ENCODE measurements around the gene IL16.
"Not testable (repeated sequence)": the region's sequence is repeated elsewhere in the genome, so short reads cannot be mapped to it uniquely, and the experiment has no call there.

The IL16 gene

GRCh38 chr15:81321667-81322066 is 125.0 kb downstream of the IL16 start:
- no peak for DNase-seq

GRCh38 chr15:81322676-81323253 is 126.1 kb downstream of the IL16 start:
- DNase-seq: no peak

DNA sequence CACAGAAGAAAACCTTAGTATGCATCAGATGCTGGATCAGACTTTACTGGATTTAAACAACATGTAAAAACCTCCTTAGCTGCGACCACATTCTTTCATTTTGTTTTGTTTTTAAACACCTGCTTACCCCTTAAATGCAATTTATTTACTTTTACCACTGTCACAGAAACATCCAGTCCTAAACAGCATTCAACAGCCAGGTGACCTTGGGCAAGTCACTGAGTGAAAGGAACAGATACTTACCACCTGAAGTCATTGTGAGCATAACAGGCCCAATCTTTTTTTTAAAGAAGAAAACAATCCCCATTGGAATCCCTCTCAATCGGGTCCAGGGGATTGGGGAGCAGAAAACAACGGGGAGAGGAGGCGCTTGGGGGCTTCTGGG is 126.9 kb downstream of the IL16 start:
- DNase-seq: no peak

DNA sequence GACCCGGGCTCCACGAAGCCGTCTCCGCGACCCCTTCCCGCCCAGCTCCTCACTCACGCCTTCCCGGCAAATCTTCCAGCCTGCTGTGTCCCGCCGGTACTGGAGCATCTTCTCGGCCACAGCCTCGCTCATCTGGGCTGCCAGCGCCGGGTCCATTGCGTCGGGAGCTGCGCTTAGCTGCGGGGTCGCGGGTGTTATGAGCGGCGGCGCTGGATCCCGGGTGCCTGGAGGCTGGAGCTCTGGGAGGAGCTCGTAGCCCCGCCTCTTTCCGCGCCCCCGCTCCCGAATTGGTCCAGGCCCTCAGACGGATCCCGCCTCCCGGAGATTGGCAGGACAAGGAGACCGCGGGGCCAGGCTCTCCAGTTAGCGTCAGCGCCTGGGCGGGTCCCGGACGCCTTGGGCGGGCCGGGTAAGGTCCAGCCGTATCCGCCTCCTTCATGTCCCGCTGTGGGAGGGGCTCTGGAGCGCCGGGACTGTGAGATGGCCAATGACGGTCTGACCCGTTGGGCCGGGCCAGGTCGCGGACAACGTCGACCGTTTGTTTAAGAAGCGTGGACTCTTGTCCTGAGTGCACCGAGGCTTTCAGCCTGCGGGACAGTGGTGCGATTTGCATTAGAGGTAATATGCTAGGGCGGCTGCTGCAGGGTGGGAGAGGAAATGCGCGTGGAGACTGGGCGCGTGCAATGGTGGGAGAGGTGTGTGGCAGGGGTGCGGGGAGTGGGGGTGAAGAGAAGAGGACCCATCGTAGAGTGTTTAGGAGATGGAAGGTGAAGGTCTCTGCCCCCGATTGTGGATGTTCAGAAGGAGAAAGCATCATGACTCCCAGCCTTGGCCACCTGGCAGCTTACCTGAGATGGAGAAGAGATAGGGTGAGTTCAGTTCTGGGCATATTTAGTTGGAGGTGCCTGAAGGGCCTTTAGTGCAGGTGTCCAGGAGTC is 127.5 kb downstream of the IL16 start, which contains the start of gene STARD5:
TSS of gene STARD5 (minus strand) at position 198 of the 938 bp plus-strand sequence. CDS start at position 156, 42 bp downstream.
- DNase-seq: peak; percentile 89

GRCh38 chr15:81326466-81327212 is 130.0 kb downstream of the IL16 start:
- DNase-seq: no peak

DNA sequence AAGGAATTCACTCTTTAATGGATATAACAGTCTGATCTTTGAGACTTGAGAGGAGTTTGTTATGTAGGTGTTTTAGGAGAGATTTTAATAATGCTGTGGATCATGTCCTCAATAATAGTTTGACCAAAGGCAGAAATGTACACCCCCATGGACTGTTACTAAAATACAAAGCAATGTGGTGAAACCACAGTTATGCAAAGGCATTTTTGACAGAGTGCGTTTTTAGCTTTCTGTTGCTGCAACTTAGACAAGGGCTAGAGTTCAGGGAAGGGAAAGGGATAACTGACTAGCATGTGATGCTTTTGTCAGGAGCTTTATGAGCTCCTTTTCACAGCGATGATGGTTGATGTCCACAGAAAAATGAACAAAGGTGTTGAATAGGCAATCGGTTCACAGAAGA is 130.8 kb downstream of the IL16 start:
- no peak for DNase-seq

- DNase-seq: no peak
Observed at GRCh38 chr15:81329446-81329845, 132.8 kb downstream of the IL16 start.

- DNase-seq: no peak
Observed at GRCh38 chr15:81330366-81331090, 133.8 kb downstream of the IL16 start.

DNA sequence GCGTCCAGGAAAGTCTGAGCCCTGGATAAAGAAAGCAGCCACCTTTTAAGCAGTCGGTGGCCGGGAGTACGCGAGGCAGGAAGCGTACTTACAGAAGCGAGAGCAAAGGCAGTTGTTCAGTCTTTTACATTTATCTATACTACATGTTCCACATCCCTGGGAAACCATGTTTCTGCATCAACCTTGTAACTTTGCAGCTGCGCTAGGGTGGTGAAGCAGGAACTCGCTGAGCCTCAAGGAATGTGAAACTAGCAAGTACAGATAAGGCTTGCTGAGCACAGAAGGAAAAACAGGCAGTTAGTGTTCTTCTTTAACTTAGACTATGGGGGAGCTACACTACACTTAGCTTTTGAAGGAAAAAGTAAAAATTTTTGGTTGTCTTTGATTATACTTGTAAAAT is 134.5 kb downstream of the IL16 start:
- DNase-seq: not testable (repeated sequence)

DNA sequence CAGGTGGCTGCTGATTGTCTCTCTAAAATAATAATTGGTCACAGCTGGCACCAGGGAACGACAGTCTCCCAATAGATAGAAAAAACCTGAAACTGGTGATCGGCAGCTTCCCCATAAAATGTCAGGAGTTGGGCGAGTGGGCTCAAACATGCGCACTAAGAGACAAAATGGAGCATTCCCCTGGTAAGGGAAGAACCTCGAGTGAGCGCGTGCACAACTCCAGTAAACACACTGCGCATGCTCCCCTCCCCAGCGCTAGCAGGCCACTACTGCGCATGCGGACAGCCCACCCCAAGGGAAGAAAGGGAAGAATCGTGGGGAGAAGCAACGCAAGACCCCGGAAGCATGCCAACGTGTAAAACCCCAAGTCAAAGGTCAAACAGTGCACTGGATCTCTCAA is 134.9 kb downstream of the IL16 start:
- DNase-seq: no peak

GRCh38 chr15:81332326-81332725 is 135.6 kb downstream of the IL16 start:
- DNase-seq: no peak

GRCh38 chr15:81333363-81333762 is 136.7 kb downstream of the IL16 start:
- no peak for DNase-seq

DNA sequence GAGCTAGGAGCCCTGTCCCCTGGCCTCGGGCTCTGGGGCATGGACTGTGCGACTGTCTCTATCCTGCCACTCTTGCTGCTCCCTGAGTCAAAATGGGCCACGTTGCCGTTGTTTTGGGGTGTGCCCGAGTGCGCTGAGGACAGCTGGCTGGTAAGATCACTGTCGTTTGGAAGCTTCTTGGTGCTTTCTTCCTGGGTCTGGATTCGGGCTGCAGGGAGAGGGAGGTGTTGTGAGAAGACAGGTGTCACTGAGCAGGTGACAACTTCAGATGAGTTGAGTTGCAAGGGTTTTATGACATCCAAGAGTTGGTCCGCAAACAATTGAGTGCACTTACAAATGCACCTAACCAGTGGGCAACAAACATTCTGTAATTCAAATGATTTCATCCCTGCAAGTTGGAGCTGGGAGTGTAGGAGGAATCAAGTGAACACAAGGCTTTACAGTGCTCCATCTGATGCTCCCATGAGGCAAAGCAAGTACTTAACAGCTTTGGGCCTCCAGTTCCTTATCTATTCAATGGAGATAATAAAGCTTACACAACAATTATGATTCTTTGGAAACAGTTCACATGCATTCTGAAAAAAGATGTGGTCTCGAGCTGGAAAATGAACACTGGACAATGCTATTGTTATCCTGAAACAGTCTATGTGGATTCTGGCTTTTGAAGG is 138.2 kb downstream of the IL16 start:
- DNase-seq: no peak

DNA sequence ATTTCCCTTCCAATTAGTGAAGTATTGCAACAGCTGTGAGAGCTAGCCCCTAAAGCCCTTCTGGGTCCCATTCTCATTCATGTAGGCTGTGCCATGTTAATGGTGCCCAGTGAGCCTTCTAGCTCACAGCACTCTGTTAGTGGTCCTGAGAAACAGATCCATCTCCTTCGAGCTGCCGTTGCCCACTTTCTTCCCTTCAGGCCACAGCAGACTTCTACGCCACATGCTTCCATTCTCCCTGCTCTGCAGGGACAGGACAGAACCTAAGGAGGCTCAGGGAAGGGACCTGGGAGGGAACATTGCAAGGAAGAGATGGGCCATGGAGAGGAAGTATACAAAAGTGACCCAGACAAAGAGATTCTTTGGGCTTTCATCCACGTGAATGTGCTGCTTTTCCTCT is 139.0 kb downstream of the IL16 start:
- no peak for DNase-seq

DNA sequence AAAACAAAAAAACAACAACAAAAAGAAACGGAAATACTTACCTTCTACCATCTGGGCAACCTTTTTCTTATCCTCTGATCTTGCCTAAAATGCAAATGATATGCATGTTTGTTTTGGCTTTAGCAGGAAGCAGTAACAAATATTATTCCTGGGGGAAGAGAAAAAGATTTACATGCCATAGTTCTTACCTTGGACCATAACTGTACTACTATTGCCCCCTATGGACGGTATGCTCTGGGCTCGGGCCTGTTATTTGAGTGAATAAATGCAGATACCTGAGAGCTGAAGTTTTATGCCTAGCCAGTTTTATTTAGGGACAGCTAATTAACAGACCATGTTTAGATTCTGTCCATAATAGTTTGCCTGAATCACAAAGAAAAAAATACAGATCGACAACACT is 139.9 kb downstream of the IL16 start:
- no peak for DNase-seq

GRCh38 chr15:81337241-81337640 is 140.6 kb downstream of the IL16 start:
- no peak for DNase-seq

DNA sequence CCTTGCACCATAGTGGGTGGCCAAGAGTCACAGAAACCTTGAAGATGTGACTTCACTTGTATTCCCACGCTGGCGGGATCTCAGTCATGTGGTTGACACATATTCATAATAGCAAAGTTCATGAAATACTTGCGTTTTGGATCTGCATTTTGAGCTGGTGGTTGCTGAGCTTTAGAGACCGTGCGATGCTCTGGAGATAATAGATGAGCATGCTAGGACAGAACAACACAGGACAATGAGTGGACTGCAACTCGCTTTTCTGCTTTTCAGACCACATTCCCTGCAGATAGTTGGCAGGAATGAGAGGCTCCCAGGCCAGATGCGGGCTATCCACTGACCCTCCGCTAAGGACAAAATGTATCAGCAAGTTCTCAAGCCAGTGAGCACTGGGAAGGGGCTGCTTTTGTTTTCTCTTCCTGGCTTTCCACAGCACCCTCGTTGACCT is 141.1 kb downstream of the IL16 start:
- DNase-seq: no peak

DNA sequence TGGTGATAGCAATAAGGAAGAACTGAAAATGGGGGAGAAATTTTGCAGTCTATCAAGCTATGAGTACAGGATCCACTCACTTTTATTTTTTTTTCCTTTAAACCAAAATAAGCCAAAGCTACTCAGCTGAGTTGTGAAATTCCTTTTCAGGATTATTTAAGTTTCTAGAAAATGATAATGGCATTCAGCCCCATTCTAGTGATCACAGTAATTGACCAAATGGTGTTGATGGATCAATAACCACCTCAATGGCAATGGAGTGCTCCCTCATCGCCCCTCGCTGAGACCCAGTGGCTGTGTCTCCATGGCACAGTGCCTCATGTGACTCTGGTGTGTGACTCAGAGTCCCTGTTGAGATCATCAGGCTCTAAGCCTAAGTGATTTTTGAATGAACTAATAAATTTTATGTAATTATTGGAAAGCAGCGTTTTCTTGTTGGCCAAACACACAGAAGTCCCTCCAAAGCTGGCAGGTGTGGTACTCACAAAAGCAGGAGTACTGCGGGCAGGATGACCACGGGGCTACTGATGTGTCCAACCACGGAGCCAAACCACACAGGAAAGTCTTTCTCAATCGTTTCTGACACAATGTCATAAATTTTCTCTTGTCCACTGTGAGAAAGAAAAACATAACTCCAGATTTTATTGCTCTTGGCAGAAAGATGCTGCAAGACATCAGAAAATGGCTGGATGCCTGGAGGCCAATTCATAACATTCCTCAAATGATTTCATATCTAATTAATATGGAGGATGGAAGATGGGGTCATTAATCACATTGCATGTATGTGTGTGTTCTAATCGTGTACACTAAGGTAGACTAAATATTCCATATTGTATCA is 141.7 kb downstream of the IL16 start:
- DNase-seq: no peak

- DNase-seq: no peak
Observed at GRCh38 chr15:81339321-81339720, 142.6 kb downstream of the IL16 start.

GRCh38 chr15:81339851-81340250 is 143.2 kb downstream of the IL16 start:
- no peak for DNase-seq

DNA sequence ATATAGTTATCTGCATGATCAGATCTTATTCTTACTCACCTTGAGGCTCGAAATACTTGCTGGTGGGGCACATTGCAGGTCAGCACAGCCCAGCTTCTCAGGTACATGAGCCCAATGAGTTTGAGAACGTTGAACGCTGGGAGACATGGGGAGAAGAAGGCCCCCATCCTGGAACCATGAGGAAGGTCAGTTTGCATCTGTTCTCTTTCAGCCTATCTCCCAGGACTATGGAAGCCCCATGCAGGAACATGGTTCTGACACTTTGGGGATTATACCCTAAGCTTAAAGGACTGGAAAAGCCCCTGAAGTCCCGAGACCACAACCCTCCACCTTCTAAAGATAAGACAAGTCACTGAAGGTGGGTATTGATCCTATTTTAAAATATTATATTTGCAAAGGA is 144.7 kb downstream of the IL16 start:
- DNase-seq: no peak
